NB4 (cell line): Measurements from ENCODE around the gene APOE.

Experiments used
- DNase-seq: peaks from one replicate; pipeline ENCODE4 v3.0.0; 2010; ENCODE audit warnings: low read depth
- H3K4me3 ChIP-seq: one replicate; pipeline ENCODE4 v1.5.1; 2011; ENCODE audit warnings: mild to moderate bottlenecking, low read depth, low read length, moderate library complexity
- MYC ChIP-seq: IDR thresholded peaks from 2 replicates; pipeline ENCODE4 v1.6.1; 2011; ENCODE audit warnings: low read depth, low read length
- POLR2A ChIP-seq: IDR thresholded peaks from 2 replicates; pipeline ENCODE4 v1.6.1; 2011; ENCODE audit warnings: mild to moderate bottlenecking; ENCODE audit not compliant: insufficient read length; ENCODE audit errors: extremely low read depth
- TF ChIP-seq, protein P1 (sequence below): IDR thresholded peaks from one replicate; pipeline ENCODE4 v1.5.1; 2012; ENCODE audit warnings: low read depth, low read length
- TF ChIP-seq, protein P2 (sequence below): IDR thresholded peaks from 2 replicates; pipeline ENCODE4 v1.6.1; 2011; ENCODE audit warnings: low read depth, low read length

The APOE gene

DNA sequence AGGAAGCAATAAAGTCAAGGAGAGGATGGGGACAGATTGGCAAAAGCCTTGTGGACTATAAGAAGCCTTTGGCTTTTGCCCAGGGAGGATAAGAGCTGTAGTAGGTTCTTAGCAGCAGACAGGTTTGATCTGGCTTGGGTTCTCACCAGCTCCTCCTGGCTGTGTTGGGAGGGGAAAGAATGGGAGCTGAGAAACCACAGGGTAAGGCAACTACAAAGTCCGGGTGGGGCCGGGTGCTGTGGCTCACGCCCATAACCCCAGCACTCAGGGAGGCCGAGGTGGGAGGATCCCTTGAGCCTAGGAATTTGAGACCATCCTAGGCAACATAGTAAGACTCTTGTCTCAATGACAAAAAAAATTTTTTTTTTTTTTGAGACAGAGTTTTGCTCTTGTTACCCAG lies 38.9 kb upstream of the APOE start:
- DNase-seq: no peak
- no peak for TF ChIP-seq POLR2A
- TF ChIP-seq MYC: no peak
- TF ChIP-seq, protein P1, sequence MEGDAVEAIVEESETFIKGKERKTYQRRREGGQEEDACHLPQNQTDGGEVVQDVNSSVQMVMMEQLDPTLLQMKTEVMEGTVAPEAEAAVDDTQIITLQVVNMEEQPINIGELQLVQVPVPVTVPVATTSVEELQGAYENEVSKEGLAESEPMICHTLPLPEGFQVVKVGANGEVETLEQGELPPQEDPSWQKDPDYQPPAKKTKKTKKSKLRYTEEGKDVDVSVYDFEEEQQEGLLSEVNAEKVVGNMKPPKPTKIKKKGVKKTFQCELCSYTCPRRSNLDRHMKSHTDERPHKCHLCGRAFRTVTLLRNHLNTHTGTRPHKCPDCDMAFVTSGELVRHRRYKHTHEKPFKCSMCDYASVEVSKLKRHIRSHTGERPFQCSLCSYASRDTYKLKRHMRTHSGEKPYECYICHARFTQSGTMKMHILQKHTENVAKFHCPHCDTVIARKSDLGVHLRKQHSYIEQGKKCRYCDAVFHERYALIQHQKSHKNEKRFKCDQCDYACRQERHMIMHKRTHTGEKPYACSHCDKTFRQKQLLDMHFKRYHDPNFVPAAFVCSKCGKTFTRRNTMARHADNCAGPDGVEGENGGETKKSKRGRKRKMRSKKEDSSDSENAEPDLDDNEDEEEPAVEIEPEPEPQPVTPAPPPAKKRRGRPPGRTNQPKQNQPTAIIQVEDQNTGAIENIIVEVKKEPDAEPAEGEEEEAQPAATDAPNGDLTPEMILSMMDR: no peak
- no peak overlapping the region for H3K4me3 ChIP-seq

DNA sequence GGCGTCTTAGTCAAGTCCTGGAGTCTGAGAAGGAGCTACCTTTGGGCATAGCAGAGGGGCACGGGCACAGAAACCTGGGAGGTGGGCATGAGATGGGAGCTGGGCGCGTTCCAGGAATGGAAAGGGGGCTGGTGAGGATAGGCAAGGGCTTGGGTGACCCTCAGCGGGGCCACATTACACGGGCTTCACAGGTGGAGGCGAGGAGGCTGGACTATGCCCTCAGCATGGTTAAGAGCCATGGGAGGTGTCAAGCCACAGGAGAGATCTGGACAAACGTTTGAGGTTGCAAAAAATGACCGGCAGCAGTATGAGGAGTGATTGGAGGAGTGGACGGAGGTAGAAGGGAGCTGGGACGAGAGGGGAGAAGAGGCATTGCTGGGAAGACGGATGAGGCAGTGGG lies 38.0 kb upstream of the APOE start:
- TF ChIP-seq MYC (no peak), POLR2A (no peak)
- TF ChIP-seq, protein P2, sequence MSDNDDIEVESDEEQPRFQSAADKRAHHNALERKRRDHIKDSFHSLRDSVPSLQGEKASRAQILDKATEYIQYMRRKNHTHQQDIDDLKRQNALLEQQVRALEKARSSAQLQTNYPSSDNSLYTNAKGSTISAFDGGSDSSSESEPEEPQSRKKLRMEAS: no peak
- TF ChIP-seq, protein P1: no peak
- no peak for DNase-seq
- H3K4me3 ChIP-seq: no peak overlapping the region

DNA sequence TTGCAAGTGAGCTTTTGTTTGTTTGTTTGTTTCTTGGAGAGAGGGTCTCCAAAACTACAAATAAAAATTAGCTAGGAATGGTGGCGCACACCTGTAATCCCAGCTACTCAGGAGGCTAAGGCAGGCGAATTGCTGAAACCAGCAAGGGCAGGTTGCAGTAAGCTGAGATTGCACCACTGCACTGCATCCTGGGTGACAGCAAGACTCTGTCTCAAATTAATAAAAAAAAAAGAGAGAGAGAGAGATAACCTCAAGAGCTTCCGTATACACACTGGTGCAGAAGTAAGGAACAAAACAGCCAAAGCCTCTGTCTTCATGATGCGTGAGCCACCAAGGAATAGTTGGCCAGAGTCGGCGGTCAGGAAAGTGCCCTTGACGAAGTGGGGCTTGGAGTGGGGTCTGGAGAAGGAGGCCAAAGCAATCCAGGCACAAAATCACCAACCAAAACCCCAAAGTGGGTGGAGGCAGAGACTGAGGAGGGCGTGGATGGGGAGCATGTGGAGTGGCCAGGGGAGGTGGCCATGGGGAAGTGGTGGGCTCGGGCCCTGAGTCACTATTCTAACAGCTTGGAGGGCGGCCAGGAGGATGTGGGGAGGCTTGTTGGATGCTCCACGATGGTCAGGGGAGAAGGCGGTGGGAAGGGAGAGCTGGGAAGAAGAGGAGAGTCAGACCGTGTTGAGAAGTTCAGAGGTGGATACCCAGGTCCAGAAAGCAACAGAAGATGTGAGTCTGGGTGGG lies 35.7 kb upstream of the APOE start:
- TF ChIP-seq POLR2A: no peak
- TF ChIP-seq, protein P1: no peak
- no peak for TF ChIP-seq MYC
- TF ChIP-seq, protein P2: no peak
- H3K4me3 ChIP-seq: no peak overlapping the region
- DNase-seq: peak; percentile 58

DNA sequence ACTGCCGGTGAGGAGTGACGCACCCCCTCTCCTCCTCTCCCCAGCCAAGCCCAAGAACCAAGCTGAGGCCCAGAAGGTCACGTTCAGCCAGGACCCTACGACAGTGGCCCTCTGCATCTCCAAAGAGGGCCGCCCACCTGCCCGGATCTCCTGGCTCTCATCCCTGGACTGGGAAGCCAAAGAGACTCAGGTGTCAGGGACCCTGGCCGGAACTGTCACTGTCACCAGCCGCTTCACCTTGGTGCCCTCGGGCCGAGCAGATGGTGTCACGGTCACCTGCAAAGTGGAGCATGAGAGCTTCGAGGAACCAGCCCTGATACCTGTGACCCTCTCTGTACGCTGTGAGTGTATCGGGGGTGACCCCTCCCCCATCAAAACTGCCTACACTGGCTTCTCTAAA lies 33.8 kb upstream of the APOE start:
- TF ChIP-seq, protein P1: no peak
- TF ChIP-seq MYC: no peak
- no peak for TF ChIP-seq POLR2A
- TF ChIP-seq, protein P2: no peak
- no peak overlapping the region for H3K4me3 ChIP-seq

DNA sequence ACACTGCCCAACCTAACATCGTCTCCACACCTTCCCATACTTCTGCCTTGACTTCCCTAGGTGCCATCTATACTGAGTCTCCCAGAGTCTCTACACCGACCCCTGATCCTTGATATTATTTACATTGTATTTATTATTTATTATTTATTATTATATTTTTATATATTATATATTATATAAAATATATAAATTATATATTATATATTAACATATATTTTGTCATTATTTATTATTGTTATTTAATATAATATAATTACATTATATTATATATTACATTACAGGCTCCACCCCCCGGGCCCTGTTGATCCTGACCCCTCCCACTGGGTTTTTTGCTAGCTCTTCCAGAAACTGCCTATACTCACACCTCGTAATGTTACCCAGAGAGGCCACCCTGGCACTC lies 32.9 kb upstream of the APOE start:
- no peak overlapping the region for H3K4me3 ChIP-seq
- DNase-seq: no peak
- no peak for TF ChIP-seq POLR2A

More for the DNA sequence above, 33.8 kb upstream of the APOE start:
- no peak for DNase-seq

DNA sequence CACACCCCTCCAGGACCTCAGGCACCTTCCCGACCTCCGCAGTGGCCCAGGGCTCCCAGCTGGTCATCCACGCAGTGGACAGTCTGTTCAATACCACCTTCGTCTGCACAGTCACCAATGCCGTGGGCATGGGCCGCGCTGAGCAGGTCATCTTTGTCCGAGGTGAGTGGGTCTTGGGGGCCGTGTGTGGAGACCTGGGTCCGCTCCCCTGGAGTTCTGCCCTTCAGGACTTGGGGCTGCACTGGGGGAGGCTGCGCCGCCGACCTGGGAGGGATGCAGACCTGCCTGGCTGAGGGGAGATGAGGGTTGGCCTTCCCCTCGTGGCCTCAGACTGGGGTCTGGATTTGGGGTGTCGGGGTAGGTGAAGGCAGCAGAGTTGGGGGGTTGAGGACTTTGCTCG lies 31.3 kb upstream of the APOE start:
- TF ChIP-seq POLR2A: no peak
- no peak for TF ChIP-seq MYC
- TF ChIP-seq, protein P1: no peak
- TF ChIP-seq, protein P2: no peak
- DNase-seq: no peak
- H3K4me3 ChIP-seq: no peak overlapping the region
